Left cardiac atrium (tissue), 4 donors: Measurements from ENCODE around the gene HS3ST5. TPM values are rescaled to one million over a fixed set of nuclear protein-coding genes. Genes with fewer than 3 reads are reported as not detected.

Source experiments
- ATAC-seq, 2 donors: fragments of 200-7000 bp; cut with Tn5 transposase; one replicate each; pipeline ENCODE4 v1.9.1; 2020; ENCODE audit warnings: mild to moderate bottlenecking in 2 of 2, moderate library complexity in 2 of 2
- DNase-seq: peaks from one replicate; pipeline ENCODE4 v3.0.0-alpha.2; 2020
- intact Hi-C, 2 donors: fragments of 100-400 bp; cut with DNase I; formaldehyde crosslinking; loops; one replicate each; pipeline versions ENCODE4 v1.14.1 to v1.15.1; 2022 to 2023
- total RNA-seq, 2 donors: library from RNA; stranded (reverse); fragmentation: NEBNext Ultra II Directional; extraction: Animal tissue kit (Norgen Biotek cat#: 25700); gene quantifications; one replicate each; pipeline ENCODE4 v1.2.1, GENCODE V29; 2021
- donor health status: DM: no; HTN: yes; CAD: no.
- donor health status: DM: no; HTN: yes; CAD: no; lungs with severe emphysema.
- donor health status: DM: yes; HTN: yes; CAD: no.
- donor health status: Dilated cardiomyopathy.

The HS3ST5 gene
- total RNA-seq, 2 donors from 2014 or later, result not detected

DNA sequence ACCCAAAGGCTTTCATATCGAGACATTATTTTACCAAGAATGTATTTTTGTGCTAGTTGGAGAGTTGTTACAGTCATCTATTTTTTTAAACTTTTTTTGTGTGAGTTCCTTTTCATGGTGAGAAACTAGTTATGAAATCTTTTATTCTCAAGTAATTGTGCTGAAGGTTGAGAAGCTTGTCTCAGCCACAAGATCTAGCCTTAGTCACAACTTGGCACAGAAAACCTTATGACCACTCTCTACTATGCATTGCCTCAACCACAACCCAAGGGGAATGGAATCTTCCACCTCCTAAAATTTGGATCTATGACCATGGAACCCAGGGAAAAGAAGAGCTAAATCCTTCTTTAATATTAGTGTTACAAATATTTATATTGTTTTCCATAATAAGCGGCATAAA is 58.5 kb downstream of the HS3ST5 start:
- intact Hi-C loops, result no loop called here
- DNase-seq, result no peak
- no peak for ATAC-seq

DNA sequence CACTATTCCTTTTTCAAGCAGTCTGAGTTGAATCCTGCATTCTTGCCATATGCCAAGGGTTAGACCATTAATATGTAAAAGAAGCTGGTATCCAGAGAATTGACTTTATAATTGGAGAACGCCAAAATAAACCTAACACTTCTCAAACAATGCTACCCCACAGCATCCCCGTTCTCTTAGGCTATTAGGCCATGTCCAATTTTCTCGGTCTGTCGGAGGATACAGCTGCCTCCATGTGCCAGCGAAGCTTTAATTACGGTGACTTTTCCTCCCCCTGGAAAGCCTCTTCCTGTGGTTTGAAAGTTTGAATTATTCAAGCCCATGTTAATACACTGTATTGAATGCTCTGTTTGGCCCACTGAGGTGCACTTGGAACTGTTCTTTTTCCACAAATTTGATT is 60.5 kb downstream of the HS3ST5 start:
- intact Hi-C loops, result no loop called here
- ATAC-seq, result no peak
- DNase-seq, result no peak

DNA sequence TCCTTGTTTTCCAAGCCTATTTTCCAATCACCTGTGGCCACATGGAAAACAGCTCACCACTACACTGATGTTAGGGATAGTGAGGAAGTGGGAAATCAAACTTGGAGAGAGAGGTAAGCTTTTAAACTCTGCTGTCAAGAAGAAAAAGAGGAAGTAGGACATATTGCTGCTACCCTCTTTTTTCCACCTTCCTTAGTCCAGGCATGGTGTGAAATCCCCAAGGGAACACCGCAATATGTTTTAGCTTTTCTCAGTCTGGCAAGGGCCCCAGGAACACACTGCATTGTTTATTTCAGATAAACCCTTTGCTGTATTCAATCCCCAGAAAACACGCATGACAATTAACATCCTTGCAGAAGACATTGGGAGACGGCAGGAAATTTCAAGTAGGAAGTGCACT is 61.3 kb downstream of the HS3ST5 start:
- ATAC-seq, result no peak

DNA sequence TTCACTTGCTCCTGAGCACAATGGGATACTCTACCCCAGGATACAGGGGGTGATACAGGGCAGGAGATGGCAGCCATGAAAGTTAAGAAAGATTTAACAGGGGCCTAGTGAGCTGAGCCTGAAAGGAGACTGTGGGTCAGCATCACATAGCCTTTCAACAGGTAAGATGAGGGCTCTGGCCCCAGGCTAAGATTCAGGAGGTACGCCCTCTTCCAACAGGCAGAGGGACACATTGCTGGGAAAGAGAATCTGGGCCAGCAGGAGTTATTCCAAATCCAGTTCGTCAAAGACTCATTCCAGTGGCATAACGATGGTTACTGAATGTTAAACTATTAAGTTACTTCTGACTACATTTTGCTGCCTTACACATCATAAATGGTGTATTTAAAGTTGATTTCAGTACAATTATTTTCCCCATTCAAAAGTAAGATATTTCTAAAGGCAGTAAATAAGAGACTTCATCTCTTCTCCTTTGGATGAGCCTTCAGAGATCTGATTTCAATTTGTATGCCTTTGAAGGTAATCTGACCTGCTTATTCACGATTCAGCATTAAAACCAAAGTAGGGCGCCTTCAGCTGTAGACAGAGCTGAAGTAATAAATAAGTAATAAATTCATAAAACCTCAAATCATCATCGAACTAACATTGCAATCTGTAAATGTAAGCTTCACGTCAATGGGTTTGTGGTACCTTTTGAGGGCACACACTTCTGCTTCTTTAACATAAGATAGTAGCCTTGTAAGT is 62.4 kb downstream of the HS3ST5 start:
- intact Hi-C loops, result no loop called here
- no peak for DNase-seq
- ATAC-seq, result no peak

More for the DNA sequence above, 61.3 kb downstream of the HS3ST5 start:
- no peak for DNase-seq
- intact Hi-C loops, result no loop called here

DNA sequence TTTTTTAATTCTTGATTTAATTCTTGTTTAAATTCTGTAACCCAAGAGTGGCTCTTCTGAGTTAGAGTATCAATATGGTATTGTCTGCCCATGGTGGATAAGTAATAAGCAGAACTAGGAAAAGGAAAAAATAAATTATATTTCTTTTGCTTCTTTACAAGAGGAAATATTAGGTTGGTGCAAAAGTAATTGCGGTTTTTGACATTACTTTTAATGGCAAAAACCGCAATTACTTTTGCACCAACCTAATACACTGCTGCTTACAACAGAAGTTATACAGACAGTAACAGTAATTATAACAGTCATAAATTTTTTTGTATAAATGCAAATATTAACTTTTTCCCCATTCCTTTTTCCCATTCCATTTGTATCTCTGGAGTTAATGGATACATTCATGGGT is 65.6 kb downstream of the HS3ST5 start:
- ATAC-seq, result no peak
- DNase-seq, result no peak
- intact Hi-C loops, result no loop called here

DNA sequence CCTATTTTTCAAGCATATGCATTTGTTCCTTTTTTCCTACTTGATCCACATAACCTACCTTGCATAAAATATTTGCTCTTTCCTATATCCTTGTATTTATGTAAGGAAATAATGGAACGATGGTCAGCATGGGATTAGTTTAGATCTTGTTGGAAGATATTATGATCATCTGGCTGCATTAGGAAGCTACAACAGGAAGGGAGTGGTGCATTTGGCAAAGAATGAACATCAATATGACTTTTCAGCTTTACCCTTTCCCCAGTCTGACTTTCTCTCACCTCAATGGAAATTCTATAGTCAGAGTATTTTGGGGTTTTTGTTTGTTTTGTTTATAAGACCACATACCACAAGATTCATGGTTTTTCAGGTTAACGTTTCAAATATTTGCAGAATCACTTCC is 66.0 kb downstream of the HS3ST5 start:
- intact Hi-C loops, result no loop called here
- ATAC-seq (no peak), DNase-seq (no peak)

DNA sequence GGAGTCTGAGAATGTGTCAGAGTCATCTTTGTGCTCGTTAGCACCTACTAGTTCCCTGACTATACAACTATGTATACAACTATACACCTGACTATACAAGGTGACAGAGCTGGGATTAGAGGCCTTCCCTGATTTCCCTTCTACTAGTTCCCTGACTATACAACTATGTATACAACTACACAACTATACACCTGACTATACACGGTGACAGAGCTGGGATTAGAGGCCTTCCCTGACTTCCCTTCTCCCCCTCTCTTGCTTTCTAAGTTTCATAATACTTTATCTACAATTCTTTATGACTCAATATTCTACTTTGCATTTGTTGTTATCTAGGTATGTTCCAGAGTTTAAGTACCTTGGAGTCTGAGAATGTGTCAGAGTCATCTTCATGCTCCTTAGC is 68.0 kb downstream of the HS3ST5 start:
- ATAC-seq (no peak), DNase-seq (no peak)
- intact Hi-C loops, result no loop called here

DNA sequence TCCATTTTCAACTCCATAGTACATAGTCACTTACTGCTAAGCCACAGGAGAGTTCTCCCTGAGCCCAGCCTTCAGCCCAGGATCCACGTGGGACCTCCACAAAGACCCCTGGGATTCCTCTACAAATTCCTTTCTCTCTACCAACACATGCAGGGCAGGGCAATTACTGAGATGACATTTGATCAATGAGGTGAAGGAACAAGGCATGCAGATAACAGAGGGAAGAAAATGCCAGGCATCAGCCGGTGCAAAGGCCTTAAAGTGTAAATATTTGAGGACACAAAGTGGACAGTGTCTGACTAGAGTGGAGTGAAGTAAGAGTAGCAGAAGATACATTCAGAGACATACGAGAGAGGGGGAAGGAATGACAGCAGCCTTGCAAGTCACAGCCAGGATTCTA is 70.2 kb downstream of the HS3ST5 start:
- intact Hi-C loops, result no loop called here
- DNase-seq (no peak), ATAC-seq (no peak)

DNA sequence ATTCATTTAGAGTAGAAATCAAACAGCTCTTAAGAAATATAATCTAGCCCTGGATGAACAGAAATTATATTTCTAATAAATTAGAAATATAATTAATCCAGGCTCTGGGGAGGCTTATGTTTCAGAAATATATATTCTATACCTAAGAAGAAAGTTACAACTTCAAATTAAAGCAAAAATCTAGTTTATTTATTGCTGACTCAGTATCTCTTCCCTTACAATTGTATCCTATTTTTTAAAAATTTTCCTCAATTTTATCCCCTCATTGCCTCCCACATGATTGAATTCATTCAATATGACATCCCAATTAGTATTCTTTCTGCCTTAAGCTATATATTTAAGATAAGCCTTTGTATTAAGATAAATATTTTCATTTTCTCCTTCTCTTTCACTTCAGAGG is 71.4 kb downstream of the HS3ST5 start:
- DNase-seq (no peak), ATAC-seq (no peak)
- intact Hi-C loops, result no loop called here

DNA sequence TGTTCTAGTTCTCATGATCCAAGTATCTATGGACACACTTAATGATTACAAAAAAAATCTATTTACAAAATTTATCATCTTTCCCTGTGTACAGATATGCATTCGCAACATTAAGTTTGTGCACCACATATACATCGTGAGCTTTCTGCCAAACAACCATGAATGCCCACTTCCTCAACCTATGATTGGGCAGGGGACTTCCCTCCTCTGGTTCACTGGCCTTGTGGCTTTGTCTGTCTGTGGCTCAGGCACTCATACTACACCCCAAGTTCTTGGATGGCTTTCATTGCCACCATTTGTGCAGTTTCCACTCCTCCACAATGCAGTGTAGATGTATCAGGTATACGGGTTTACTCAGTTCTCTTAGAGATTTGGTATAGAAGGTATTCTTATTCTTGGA is 74.9 kb downstream of the HS3ST5 start:
- intact Hi-C loops, result no loop called here
- DNase-seq (no peak), ATAC-seq (no peak)

DNA sequence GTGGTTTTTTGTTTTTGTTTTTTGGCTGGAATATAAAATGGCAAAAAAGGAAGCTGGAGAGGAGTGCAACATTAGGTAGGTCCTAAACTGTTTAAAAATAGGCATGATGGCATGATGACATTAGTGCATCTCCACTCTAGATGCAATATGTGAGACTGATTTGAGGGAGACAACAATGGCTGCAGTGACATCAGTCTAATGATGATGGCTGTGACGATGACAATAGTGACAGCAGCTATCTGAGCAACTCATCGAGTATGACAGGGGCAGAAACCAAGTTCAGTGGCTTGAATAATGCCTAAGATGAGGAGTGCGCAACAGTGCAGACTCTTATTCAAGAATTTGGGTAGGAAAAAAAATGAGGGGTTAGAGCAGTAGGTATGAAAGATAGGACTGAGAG is 82.0 kb downstream of the HS3ST5 start:
- ATAC-seq (no peak), DNase-seq (no peak)
- intact Hi-C loops, result no loop called here

DNA sequence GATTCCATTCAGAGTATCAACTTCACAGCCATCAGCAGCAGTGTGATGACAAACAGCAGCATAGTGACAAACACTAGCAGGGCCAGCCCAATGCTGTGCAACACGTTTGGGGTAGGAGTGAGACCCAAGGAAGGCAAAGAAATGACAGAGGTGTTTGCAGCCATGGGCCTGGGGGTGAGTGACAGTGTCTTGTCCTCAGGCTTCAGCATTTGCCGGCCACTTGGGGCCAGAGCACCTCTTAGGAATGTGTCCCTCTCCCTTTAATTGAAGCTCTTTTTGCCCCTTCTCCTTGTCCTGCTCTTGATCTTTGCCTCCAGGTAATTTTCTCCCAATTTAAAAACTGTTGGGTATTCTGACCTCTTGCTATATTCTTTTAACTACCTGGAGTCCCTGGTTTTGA is 84.4 kb downstream of the HS3ST5 start:
- ATAC-seq (no peak), DNase-seq (no peak)
- intact Hi-C loops, result no loop called here

DNA sequence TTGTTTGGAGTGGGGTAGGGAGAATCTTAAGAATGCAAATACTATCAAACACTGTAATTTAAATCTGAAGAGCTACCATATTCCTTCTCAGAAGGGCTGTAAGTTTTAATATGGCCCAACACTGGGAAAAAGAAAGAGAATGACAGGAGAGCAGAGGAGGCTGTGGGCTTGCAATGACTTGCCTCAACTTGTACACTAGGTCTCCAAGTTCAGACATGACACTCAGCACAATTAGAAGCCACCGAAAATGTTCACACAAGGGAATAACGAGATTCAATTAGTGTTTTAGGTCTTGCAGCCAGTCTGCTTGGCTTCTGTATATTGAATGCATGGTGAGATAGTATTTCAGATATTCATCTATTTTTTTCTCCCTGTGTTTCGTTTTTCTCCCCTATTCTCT is 89.4 kb downstream of the HS3ST5 start:
- ATAC-seq, result no peak
- DNase-seq, result no peak
- intact Hi-C loops, result no loop called here

DNA sequence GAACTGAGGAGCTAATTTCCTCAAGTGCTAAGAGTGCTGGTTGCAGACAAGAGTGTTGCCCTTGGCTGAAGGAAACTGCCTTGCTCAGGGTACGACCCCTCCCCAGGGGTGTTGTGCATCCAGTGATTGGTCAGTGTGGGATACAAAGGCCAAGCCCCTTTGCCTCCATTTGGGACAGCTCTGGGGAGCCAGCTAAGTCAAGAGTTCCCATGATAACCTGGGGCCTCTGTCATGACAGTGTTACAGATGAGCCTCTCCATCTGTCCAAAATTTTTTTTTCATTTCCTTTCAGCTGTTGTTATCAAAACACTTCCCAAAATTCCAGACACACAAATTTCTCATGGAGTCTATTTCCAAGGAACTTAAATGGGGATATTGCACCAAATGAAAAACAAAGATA is 93.3 kb downstream of the HS3ST5 start:
- DNase-seq (no peak), ATAC-seq (no peak)
- intact Hi-C loops, result no loop called here

DNA sequence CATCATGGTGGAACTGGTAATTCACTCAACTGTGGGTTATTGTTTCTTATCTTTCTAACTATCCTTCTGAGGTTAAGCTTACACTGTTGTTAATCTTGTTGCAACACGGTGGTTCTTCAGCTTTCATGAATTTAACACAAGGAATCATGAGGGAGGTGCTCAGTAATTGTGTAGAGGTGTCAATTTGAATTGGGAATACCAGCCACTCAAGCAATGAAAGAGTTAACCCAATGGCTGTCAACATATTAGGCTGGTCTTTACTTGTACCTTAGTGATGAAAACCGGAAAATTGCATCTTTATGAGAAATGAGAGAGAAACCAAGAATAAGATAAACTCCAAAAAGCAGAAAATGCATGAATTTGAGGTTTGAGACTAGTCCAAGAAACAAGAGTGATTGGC is 95.7 kb downstream of the HS3ST5 start:
- intact Hi-C loops, result no loop called here
- no peak for ATAC-seq
- DNase-seq, result no peak

DNA sequence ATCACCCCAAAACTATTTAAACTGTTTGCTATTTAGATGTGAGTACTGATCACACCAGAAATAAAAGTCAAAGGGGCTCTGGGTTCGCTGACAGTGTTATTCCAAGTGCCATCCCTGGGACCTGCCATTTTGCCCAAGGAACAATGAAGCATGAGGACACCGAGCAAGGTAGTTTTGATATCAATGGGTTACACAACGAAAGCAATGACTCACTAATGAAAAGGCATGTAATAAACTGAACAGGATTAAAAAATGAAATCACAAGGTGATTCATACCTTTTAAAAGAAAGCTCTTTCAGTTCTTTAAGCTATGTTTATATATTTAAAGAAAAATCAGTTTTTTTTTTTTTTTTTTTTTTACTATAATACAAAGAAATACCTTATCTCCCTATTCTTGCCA is 102.0 kb downstream of the HS3ST5 start:
- intact Hi-C loops, result no loop called here
- no peak for ATAC-seq

DNA sequence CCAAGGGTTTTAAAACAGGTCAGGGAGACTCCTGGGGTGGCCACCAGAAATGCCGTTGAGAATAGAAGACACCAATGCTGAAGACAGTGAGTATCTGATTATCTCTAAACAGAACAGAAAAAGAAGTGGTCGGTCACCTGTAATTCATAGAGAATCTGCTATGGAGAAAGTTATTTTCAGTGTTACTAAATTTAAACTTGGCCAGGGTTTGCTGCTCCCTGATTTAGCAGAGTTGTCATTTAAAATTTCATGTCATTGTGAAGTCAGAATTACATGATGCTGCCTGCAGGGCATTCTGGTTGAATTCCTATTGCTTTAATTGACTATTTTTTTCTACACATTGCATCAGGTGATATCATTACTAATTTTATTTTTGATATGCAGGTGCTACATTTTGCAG is 114.1 kb downstream of the HS3ST5 start:
- DNase-seq (no peak), ATAC-seq (no peak)
- intact Hi-C loops, result no loop called here

More for the DNA sequence above, 102.0 kb downstream of the HS3ST5 start:
- DNase-seq, result no peak

DNA sequence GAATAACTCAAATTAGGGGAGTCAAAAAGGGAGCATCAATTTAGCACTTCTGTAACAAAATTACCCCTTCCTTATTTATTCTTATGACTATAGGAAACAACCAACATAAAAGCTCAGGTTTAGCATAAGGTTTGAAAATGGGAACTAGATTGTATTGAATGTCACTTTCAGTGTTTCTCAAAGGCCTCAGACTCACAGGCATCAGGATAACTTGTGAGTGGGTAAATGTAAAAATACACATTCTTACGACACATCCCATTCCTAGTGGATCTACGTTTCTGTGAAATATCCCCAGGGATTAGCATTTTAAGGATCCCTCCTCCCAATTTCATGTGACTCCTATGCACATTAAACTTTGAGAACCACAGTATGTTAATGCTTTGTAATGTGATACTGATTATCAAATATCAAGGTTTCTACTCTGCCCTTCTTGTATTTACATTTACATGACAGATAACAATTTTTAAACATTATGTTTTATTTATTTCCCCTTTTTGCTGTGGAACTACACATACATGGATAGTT is 114.8 kb downstream of the HS3ST5 start:
- intact Hi-C loops, result no loop called here
- no peak for DNase-seq

DNA sequence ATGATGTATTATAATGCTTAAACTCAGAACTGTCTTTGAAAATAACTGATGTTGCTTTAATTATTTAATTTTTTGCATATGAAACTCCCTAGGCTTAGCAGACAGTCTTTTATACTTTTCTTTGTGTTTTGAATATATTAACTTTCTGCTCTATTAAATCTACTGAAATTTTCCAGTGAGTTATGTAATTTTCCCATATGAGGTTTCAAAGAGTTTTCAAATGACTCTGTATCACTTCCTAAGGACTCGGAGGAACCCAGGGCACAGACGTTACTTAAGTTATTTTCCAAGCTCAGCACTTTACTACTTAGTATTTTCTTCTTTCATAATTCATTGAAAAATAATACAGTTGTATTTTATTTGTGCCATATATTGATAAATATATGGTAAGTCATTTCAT is 122.6 kb downstream of the HS3ST5 start:
- no peak for ATAC-seq
- intact Hi-C loops, result no loop called here

More for the DNA sequence above, 114.8 kb downstream of the HS3ST5 start:
- no peak for ATAC-seq

DNA sequence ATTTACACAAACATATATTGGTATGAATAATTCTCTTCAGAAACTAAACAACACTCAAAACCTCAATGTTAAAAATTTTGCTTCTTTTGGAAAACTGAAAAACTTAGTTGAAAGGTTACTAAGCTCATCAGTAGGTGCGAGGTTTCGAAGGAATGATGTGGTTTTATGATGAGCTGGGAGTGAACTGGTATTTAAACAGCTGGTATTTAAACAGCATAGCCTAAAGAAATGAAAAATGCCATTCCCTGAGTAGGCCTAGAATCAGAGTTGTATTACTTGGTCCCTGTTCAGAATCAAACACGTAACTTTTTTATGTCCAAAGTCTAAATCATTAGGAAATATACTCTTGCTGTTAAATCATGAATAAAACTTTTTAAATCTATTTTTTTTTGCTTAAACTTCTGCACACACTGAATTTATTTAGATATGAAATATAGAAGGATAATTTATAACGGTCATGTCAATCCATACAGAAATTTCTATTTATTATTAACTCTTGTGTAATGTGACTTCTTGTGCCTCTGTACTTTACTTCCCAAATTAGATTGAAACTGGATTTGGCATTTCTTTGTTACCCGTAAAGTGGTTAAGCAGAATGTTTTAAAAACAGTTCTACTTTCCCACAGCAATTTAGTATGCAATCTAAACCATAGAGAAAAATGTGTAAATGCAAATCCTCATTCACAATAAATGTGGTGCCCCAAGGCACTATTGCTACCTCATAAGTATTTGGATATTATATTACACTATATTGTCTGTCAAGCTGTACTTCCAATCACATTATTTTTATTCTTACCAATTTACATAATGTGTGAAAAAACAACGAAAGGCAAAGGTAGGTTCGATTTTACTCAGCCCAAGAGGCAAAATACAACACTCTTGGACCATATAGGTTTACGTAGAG is 124.1 kb downstream of the HS3ST5 start:
- intact Hi-C loops, result no loop called here
- ATAC-seq (no peak), DNase-seq (no peak)

More for the DNA sequence above, 122.6 kb downstream of the HS3ST5 start:
- no peak for DNase-seq
